Rectal smooth muscle tissue (tissue), 1 donor: Measurements from ENCODE around the gene ACVR2B.
A peak's percentile ranks its signal among the peaks of the same experiment; 100 is the strongest.

Source experiments
- H3K27ac ChIP-seq: one replicate; pipeline ENCODE4 v1.7.0; 2013; ENCODE audit warnings: low read depth, low read length, inconsistent platforms
- H3K27me3 ChIP-seq: one replicate; pipeline ENCODE4 v1.7.0; 2013; ENCODE audit warnings: low read length; ENCODE audit not compliant: control insufficient read depth, insufficient read depth
- H3K36me3 ChIP-seq: one replicate; pipeline ENCODE4 v1.7.0; 2013; ENCODE audit warnings: low read length; ENCODE audit not compliant: control insufficient read depth, insufficient read depth
- H3K4me1 ChIP-seq: one replicate; pipeline ENCODE4 v1.7.0; 2013; ENCODE audit warnings: low read length; ENCODE audit not compliant: control insufficient read depth, insufficient read depth
- H3K4me3 ChIP-seq: one replicate; pipeline ENCODE4 v1.7.0; 2013; ENCODE audit warnings: low read length
- H3K9ac ChIP-seq: one replicate; pipeline ENCODE4 v1.7.0; 2013; ENCODE audit warnings: low read length

ACVR2B gene

DNA sequence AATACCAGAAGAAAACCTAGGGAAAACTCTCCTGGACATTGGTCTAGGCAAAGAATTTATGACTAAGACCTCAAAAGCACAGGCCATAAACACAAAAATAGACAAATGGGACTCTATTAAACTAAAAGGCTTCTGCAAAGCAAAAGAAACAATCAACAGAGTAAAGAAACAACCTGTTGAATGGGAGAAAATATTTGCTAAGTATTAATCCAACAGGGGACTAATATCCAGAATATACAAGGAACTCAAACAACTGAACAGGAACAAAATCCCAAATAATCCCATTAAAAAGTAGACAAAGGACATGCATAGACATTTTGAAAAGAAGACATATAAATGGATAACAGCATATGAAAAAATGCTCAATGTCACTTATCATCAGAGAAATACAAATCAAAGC is 6.9 kb upstream of the ACVR2B start:
- no peaks in the 10 kb centered on the region for H3K27me3 ChIP-seq
- no peak overlapping the region for H3K27ac ChIP-seq
- no peak overlapping the region for H3K9ac ChIP-seq

DNA sequence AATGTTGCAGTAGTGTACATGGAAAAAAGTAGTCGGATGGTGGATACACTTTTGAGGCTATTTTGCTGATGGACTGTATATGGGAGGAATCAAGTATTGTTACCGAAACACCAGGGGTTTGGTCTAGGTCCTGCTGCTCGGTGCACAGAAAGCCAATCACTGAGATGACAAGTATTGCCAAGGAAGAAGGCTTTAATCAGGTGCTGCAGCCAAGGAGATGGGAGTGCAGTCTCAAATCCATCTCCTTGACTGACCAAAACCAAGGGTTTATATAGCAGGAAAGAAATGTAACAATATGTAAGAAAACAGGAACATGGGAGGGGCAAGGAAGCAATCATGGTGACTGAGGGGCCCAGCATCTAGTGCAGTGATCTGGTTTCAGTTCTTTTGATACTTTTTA is 2.8 kb upstream of the ACVR2B start:
- Histone ChIP-seq H3K4me3 (no peak overlapping the region), H3K27me3 (no peaks in the 10 kb centered on the region), H3K4me1 (peaks cover 5% of the 10 kb centered on the region), H3K27ac (no peak overlapping the region), H3K9ac (no peak overlapping the region), H3K36me3 (no peaks in the 10 kb centered on the region)

More for the DNA sequence above, 6.9 kb upstream of the ACVR2B start:
- no peaks in the 10 kb centered on the region for H3K4me1 ChIP-seq
- H3K36me3 ChIP-seq, result no peaks in the 10 kb centered on the region
- H3K4me3 ChIP-seq, result no peak overlapping the region

DNA sequence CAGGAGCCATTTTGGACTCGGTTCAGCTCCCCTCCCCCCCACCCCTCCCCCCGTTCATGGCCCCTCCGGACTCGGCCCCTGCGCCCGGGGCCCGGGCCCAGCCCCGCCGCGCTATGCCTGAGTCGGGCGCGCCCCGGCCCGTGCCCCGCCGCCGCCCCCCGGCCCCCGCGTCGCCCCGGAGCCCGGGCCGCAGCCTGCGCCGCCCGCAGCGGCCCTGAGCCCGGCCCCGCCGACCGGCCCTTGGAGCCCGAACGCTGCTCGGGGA is 155 bp downstream of the ACVR2B start:
- H3K4me3 ChIP-seq, result peak overlapping the region; percentile 93
- no peaks in the 10 kb centered on the region for H3K27me3 ChIP-seq
- peaks cover 8% of the 10 kb centered on the region for H3K4me1 ChIP-seq
- peak overlapping the region; percentile 63 for H3K27ac ChIP-seq
- peak overlapping the region; percentile 45 for H3K9ac ChIP-seq
- no peaks in the 10 kb centered on the region for H3K36me3 ChIP-seq

- peak overlapping the region; percentile 93 for H3K4me3 ChIP-seq
- H3K4me1 ChIP-seq, result peaks cover 12% of the 10 kb centered on the region
- H3K27ac ChIP-seq, result peak overlapping the region; percentile 66
- no peaks in the 10 kb centered on the region for H3K36me3 ChIP-seq
- peak overlapping the region; percentile 45 for H3K9ac ChIP-seq
- no peaks in the 10 kb centered on the region for H3K27me3 ChIP-seq
These were observed 641 bp downstream of the ACVR2B start for GRCh38 chr3:38454178-38454883.

DNA sequence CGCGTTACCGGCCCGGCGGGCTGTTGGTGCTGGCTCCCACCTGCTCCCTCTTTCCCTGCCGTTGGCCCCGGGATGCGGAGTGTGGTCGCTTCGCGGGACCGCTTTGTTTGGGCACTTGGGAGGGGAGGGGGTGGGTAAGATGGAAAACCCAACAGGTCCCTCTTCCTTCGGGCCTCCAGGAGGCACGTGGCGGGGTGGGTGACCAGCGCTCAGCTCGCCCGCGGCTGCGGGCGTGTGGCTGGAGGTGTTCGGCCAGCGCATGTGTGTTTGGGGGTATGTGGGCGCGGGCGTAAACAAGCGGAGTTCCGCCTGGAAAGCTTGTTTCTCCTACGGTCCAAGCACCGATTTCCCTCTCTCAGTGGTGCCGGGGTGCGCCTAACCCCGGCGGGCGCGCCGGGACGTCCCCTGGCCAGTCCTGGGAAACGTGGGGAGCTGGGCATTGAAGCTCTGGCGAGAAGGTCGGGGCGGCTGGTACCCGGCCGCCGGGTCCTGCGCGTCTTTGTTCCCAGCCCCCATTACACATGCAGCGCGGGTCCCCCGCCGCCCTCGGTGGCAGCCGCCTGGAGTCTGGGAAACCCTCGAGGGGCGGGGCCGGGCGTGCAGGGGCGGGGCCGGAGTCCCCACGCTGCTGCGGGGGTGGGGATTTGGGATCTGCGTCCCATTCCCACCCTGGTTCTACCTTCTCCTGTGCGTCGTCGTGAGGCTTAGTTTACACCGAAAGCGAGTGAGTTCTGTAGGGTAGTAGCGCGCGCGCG is 1.4 kb downstream of the ACVR2B start:
- Histone ChIP-seq H3K27ac (peak overlapping the region; percentile 66), H3K27me3 (no peaks in the 10 kb centered on the region), H3K9ac (peak overlapping the region; percentile 45)

GRCh38 chr3:38455639-38456430 is 2.1 kb downstream of the ACVR2B start:
- Histone ChIP-seq H3K4me1 (peaks cover 25% of the 10 kb centered on the region), H3K9ac (peak overlapping the region; percentile 19), H3K27ac (peak overlapping the region; percentile 66), H3K4me3 (peak overlapping the region; percentile 93), H3K36me3 (no peaks in the 10 kb centered on the region), H3K27me3 (no peaks in the 10 kb centered on the region)

More for the DNA sequence above, 1.4 kb downstream of the ACVR2B start:
- peaks cover 18% of the 10 kb centered on the region for H3K4me1 ChIP-seq
- no peaks in the 10 kb centered on the region for H3K36me3 ChIP-seq
- peak overlapping the region; percentile 93 for H3K4me3 ChIP-seq

GRCh38 chr3:38457111-38458003 is 3.7 kb downstream of the ACVR2B start:
- Histone ChIP-seq H3K27me3 (no peaks in the 10 kb centered on the region), H3K4me1 (peaks cover 25% of the 10 kb centered on the region), H3K36me3 (no peaks in the 10 kb centered on the region), H3K9ac (no peak overlapping the region), H3K27ac (no peak overlapping the region), H3K4me3 (no peak overlapping the region)

GRCh38 chr3:38458796-38459498 is 5.3 kb downstream of the ACVR2B start:
- no peak overlapping the region for H3K27ac ChIP-seq
- no peak overlapping the region for H3K9ac ChIP-seq
- no peaks in the 10 kb centered on the region for H3K27me3 ChIP-seq
- H3K4me1 ChIP-seq, result peaks cover 21% of the 10 kb centered on the region
- H3K4me3 ChIP-seq, result no peak overlapping the region
- no peaks in the 10 kb centered on the region for H3K36me3 ChIP-seq

GRCh38 chr3:38459499-38460048 is 5.9 kb downstream of the ACVR2B start:
- H3K4me3 ChIP-seq, result no peak overlapping the region
- H3K27me3 ChIP-seq, result no peaks in the 10 kb centered on the region
- H3K27ac ChIP-seq, result no peak overlapping the region
- no peak overlapping the region for H3K9ac ChIP-seq
- peaks cover 21% of the 10 kb centered on the region for H3K4me1 ChIP-seq
- H3K36me3 ChIP-seq, result no peaks in the 10 kb centered on the region

- Histone ChIP-seq H3K27ac (no peak overlapping the region), H3K36me3 (no peaks in the 10 kb centered on the region), H3K27me3 (no peaks in the 10 kb centered on the region), H3K4me1 (peaks cover 21% of the 10 kb centered on the region), H3K9ac (no peak overlapping the region), H3K4me3 (no peak overlapping the region)
These were observed 6.9 kb downstream of the ACVR2B start for GRCh38 chr3:38460377-38461270.
